HG03135 (cell line): ENCODE data around the gene ADCY5.

Source experiments
- ATAC-seq: cut with Tn5 transposase; IDR thresholded peaks from one replicate; pipeline ENCODE4 v1.9.1; 2021; ENCODE audit warnings: mild to moderate bottlenecking, moderate library complexity; ENCODE audit not compliant: unreplicated experiment

The ADCY5 gene

GRCh38 chr3:123312331-123313265, 136.3 kb downstream of the ADCY5 start:
- ATAC-seq, result no peak

DNA sequence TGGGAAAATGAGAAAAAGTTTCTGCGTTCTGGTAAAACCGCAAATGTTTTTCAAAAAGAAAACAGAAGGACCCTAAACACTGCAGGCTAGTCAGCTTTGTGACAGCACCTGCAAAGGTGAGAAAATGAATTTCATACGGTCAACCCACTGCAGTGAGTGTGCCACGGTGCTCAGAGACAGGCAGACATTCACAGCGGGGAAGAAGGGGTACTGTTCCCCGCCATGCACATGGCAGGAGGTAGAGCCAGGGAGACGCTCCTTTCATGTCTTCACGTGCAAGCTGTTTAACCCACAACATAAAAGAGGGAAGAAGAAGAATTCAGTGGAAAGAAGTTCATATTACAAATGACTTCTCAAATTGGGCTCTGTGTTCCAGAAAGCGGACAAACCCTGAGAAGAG, 137.7 kb downstream of the ADCY5 start:
- ATAC-seq, result no peak

GRCh38 chr3:123310741-123311140, 138.1 kb downstream of the ADCY5 start:
- ATAC-seq, result no peak

- no peak for ATAC-seq
Observed at GRCh38 chr3:123310186-123310585, 138.7 kb downstream of the ADCY5 start.

GRCh38 chr3:123307064-123307463, 141.8 kb downstream of the ADCY5 start:
- ATAC-seq, result no peak

DNA sequence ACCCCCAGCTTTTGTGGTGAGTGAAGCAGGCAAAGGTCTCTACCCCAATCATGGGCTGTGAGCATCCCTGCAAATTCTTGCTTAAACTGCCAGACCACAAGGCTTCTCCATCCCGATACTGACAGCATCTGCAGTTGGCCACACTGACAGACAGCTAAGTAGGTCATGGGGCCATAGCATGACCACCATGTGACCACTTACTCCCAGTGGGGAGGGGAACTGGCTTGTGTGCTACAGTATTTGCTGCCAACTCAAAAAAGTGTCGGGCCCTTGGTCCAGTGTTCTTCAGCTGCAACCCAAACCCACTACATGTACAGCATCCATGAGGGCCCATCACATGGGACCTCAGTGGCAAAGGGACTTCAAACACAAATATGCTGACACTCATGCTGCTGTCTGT, 143.7 kb downstream of the ADCY5 start:
- ATAC-seq, result no peak

DNA sequence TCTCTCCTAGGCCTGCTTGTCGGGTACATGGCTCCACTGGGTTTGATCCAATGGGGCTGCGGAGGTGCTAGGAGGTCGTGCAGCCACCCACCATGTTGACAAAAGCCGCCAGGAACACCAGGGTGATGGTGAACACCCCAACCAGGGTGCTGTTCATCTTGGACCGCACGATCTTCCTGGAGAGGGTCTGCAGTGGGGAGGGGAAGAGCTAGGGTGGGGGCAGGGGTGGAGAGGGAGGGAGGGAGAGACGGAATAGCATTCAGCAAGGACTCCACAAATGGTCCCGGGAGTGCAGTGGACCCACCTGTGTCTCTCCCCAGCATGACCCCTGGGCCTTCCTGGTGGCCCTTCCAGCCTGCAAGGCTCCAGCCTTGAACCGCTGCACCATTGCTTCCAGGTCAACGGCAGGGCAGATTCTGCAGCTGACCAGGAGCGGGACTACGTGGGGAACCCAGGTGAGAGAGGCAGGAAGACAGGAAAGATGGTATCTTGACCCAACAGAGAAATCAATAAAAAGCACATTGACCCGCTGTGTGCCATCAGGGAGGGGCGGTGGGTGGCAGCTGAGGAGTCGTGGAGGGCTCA, 144.8 kb downstream of the ADCY5 start:
- ATAC-seq, result no peak

DNA sequence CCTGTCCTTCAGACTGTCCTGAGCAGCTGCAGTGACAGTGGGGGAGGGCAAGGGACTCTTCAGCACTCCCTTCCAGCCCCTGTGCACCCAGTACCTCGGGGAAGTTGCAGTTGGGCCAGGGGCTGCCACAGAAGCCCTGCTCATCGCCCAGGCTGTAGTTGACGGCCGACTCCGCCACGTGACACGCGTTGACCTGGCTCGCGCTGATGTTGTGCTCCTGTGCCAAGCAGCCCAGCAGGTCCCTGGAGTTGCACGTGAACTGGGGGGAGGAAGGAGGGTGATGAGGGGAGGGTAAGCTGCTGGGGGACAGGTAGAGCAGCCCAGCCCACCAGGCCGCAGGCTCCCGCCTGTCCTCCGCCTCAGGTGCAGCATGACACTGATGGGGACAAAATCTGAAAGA, 145.9 kb downstream of the ADCY5 start:
- no peak for ATAC-seq

DNA sequence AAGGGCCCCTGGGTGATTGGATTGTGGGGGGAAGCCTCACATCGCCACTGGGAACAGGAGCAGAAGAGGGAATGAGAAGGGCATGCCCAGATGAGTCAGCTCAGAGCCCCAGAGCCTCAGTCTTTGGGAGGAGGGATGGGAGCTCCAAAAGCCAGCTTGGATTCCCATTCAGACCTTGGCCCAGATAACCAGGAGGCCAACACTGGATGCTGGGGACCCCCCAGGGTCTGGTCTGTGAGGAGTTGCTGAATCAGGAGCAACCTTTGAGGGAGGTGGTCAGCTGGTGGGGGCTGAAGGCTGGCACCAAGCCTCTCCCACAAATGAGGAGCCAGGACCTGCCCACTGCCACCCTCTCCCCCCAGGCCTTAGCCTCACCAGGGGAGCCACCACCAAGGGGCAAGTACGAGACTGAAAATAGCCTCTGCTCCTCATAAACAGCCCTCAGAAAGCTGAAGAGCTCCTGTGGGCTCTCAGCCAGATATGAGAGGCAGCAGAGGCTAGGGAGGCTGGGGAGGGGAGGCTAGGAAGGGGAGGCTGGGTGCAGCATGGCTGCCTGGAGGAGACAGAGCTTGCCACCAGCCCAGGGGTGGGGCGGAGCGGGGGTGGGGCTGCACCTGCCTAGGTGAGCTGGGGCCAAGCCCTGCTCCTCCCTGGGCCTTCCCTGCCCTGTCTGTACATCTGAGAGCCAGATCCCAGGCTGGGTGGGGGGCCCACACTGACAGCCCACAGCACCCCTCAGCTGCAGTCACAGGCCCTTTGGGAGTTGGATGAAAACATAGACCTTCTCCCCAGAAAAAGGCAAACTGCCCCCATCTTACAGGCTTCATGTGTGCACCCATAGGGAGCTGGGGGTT, 147.3 kb downstream of the ADCY5 start:
- ATAC-seq, result no peak

- ATAC-seq, result no peak
Observed at GRCh38 chr3:123300583-123300982, 148.3 kb downstream of the ADCY5 start.

- ATAC-seq, result no peak
Observed at GRCh38 chr3:123300056-123300455, 148.8 kb downstream of the ADCY5 start.

GRCh38 chr3:123299581-123299980, 149.3 kb downstream of the ADCY5 start:
- ATAC-seq, result no peak

- no peak for ATAC-seq
Observed at GRCh38 chr3:123298903-123299302, 150.0 kb downstream of the ADCY5 start.

GRCh38 chr3:123297627-123297899, 151.3 kb downstream of the ADCY5 start:
- no peak for ATAC-seq

DNA sequence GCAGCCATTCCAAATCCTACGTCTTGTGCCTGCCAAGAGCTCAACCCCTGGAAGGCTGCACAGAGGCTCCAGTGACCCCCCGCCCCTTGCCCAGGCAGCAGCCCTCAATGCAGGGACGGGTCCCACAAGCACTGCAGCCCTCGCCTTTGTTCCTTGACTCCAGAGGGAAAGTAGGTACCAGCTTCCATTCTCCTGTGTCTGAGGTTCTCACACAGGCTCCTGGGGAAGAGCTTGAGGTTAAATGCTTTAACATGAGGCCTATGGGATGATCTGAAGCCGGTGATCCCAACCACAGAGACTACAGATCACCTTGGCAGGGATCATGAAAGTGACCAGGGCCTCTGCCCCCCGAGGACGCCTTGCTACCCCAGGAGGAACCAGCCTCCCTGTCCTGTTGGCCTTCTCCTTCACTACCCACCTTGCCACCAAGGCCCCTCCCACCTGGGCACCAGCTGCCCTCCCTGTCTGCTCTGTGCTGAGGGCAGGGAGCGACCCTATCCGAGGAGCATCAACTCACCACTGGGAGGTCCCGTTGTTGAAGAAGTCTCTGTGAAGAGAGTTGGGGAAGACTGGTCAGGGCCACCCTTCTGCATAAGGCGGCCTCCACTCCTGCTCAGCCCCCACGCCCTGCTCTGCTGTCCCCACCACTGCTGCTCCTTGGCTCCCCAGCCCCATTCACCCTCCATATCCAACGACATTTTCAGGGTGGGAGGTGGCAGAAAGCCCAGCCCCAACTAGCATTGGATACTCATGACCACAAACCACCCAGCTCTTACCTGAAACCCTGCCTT, 151.9 kb downstream of the ADCY5 start:
- no peak for ATAC-seq

DNA sequence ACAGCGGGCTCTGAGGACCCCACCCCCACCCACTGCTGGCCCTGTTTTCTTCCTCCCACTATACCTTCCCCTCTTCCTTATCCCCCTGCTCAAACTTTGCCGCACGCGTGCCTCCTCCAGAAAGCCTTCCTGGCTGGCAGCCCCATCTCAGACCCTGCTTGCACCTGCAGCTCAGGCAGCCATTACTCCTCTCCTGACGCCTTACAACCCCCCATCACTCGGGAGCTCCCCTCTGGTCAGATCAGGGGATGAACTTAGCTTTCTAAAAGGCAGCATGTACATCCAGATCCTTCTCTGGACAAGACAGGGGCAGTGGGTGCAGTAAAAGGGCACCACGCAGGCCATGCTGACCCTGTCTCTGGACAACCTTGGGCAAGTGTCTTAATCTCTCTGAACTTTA, 152.6 kb downstream of the ADCY5 start:
- ATAC-seq, result no peak

- ATAC-seq, result no peak
Observed at GRCh38 chr3:123295901-123296250, 153.0 kb downstream of the ADCY5 start.

DNA sequence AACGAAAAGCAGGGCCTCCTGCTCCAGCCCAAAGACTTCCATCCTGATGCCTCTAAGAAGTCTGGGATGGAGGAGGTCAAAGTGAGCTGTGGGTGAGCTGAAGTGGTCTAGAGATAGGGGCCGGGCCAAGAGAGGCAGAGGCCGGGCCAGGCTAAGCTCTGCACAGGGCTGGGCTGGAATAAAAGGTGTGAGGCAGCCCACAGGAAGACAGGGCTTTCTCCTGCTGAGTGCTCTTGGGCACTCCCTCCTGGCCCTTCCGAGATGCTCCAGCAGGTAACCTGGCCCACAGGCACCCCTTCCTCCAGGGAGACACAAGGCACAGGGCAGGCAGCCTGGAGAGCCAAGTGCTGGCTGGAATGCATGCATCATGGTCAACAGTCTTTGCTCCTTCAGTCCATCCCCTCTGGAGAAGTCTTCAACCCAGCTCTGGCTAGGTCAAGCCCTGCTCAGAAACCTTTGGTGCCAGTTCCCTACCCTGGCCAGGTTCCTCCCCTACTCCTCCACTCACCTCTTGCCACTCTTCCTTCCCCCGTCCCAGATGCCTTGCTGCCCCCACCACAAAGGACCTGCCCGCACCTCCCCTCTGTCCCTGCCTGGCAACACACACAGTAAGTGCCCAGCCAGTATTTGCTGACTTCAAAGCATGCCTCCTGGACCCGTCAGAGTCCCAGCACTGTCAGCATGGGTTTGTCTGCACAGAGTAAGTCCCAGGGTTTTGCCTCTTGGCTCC, 153.6 kb downstream of the ADCY5 start:
- no peak for ATAC-seq

DNA sequence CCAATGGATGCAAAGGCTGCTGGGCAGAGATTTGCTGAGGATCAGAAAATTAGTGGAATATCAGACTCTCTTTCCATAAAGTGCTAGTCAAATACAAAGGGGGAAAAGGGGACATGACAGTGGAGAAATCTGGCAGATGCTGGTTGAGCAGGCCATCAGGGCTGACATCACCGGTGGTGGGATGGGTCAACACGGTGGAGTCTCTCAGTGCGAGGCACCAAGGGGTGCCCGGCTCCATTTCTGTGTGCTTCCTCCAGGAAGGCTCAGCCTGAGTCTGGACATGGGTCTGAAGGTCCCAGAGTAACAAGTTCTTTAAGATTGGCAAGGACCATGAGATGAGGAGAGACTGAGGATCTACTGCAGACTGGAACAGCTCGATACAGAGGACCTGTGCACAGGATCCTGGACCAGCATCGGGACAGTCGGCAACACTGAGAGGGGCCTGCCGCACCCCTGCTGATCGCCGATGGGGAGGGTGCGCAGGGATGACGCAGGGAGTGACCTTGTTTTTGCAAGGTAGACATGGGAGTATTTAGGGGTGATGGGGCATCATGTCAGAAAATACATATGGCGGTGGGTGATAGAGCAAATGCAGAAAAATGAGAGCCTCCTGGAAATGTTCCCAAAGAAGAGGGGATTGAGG, 154.5 kb downstream of the ADCY5 start:
- ATAC-seq, result no peak
